HG03442 (cell line): ENCODE data around the gene APLNR.

Experiments used
- ATAC-seq: cut with Tn5 transposase; IDR thresholded peaks from one replicate; pipeline ENCODE4 v1.9.1; 2021; ENCODE audit warnings: mild to moderate bottlenecking, moderate library complexity; ENCODE audit not compliant: unreplicated experiment

The APLNR gene

DNA sequence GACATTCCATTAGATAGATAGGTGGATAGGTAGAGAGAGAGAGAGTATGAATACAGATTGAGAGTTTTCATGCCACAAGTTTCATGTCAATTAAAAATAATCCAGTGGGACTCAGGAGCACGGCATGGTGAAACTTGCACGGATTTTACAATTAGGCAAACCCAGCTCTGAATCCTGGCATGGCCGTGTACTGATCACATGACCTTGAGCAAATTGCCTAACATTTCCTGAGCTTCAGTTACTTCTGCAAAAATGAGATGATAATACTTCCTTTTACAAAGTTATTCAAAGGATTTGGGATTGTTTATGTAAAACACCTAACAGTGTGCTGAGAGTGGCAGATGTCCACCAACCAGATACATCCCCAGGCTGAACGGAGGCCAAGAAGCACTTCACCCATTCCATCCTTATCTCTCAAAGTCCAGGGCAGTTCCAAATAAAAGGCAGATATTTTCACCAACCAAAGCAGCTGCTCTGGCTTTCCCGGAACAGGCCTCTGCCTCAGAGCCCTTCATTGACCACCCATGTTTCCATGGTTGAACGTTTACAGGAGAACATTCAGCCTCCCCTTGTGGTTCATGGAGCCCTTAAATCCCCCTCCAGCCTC is 17.9 kb downstream of the APLNR start:
- ATAC-seq, result no peak

DNA sequence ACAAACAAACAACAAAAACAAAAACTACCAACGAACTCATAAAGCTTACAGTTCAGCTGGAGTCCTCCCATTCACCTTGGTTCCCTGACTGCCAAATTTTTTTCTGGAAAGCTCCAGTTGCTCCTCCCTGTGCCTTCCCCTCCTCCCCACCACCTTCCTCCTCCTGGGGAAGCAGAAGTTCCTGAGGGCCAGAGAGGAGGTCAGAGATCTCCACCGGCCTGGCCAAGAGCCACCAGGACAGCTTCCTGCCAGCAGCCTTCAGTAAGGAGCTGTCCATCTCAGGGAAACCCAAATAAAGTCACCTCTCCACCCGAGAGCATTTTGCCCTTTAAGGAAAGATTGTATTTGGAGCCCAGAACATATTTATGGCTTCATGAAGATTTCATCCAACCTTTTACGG is 20.0 kb downstream of the APLNR start:
- ATAC-seq, result no peak

GRCh38 chr11:57216463-57216862 is 20.6 kb downstream of the APLNR start:
- ATAC-seq, result no peak

GRCh38 chr11:57214494-57214893 is 22.6 kb downstream of the APLNR start:
- no peak for ATAC-seq

GRCh38 chr11:57214098-57214417 is 23.0 kb downstream of the APLNR start:
- no peak for ATAC-seq

GRCh38 chr11:57213342-57214097 is 23.5 kb downstream of the APLNR start:
- ATAC-seq, result no peak

DNA sequence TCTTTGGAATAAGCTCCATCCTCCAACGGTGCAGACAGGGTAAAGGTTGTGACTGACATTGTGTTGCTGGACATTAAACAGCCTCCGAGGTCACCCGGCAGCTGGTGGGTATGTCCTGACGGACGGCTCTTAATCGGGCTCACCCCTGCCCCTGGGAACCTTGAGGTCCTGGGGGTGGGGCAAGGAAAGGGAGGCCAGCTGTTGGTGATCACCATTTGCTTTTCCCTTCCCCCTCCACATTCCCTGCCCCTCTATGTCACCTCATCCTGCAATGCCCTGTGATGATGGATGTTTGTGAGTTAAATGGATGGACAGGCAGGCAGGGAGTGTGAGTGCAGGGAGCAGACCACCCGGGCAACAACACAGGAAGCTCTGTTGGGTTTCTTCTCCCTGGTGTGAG is 26.3 kb downstream of the APLNR start:
- ATAC-seq, result no peak

DNA sequence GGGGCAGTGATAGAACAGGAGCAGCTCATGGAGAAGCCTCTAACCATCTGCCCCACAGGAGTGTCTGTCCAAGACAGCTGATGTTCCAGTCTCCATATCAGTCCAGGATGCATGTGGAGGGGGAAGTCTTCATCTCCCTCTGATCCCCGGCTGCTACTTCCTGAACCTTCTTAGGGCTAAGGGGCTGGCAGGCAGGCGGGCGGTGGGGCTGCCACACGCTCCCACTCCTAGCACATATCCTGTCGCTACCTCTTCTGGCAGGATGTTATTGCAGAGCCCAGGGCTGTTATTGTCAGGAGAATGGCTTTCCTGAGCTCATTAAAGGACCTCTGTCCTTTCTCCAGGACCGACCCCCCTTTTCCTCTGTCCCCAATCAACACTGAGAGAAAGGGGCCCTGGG is 29.9 kb downstream of the APLNR start:
- no peak for ATAC-seq

DNA sequence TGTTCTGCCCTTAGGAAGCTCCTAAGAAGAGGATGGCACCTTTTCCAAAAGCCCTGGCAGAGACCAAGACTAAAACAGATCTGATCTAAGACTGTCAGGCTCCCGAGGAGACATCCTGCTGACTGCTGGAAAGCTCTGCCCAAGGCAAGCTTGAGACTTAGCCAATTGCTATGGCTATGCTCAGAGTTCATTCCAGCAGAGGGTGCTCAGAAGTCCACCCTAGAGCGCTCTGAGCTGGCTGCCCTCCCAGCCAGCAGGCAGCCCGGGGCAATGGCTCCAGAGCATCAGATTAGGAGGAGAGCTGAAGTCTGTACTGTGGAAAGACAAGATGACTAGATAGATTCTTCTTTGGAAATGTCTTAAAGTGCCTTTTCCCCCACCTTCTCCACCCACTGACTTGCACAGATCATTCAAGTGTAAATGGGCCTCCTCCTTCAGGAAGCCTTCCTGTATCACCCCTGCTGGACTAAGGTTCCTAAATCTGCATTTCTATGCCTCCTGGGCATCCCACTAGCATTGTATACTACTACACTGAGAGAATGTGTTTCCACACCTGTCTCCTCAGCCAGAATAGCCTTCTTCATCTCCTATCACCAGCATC is 31.9 kb downstream of the APLNR start:
- no peak for ATAC-seq

DNA sequence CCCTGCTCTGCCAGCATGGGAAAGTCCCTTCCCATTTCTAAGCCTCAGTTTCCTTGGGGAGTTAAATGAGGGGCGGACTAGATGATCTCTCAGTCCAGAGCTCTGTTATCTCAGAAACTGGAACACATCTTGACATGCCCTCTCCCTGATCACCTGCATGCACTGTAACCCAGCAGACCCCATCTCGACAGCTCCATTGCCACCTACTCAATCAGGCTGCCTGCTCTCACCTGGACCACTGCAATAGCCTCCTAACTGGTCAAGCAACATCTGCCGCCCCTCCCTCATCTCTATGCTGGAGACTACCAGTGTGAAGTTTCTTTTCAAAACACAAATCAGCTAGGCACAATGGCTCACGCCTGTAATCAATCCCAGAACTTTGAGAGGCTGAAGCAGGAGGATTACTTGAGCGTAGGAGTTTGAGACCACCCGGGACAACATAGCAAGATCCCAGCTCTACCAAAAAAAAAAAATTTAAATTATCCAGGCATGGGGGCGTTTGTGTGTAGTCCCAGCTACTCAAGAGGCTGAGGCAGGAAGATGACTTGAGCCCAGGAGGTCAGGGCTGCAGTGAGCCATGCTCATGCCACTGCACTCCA is 33.1 kb downstream of the APLNR start:
- ATAC-seq, result no peak

DNA sequence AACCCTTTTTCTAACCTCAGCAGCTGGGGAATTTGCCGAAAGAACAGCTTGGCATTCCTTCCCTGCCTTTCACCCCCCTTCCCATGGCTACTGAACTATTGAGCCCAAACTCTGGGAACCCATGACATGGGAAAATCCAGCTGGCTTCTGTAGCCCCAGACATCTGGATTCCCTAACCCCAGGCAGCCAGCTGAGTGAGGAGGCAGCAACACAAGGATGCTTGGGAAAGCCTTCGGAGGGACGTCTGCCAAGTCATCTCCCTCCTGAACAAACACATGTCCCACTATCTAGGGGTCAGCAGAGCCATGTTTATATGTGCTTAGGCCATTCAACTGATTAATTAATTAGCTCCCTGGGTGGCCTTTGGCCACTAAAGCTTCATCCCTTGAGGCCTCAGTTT is 33.7 kb downstream of the APLNR start:
- no peak for ATAC-seq

DNA sequence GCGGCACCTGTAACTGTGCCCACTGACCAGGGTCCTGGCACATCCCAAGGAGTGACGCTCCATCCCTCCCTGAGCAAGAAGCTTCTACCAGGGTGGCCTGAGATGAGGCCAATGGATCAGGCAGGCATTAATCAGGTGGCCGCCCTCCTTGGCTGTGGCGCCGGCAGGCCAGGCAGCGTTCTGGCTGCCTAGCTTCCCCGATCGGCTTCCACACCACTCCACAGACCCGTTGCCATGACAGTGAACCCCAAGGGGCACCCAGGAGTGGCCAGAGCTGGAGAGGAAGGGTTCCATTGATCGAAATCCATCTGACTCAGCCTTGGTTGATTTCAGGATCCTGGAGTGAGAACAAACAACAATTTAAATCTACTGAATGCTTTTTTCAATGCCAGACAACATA is 34.8 kb downstream of the APLNR start:
- no peak for ATAC-seq

GRCh38 chr11:57200917-57201316 is 36.1 kb downstream of the APLNR start:
- no peak for ATAC-seq

DNA sequence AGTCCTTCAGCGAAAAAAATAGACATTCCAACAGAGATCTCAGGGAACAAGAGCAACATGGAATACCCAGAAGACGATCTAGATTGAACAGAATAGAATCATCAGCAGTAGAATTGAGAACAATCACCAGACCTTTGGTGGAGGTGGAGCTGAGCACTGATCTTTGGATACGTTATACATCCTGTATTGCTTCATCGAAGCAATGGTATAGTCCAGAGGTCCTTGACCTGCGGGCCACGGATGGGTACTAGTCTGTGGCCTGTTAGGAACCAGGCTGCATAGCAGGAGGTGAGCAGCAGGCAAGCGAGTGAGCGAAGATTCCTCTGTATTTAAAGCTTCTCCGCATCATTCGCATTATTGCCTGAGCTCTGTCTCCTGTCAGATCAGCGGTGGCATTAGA is 37.7 kb downstream of the APLNR start:
- no peak for ATAC-seq

- no peak for ATAC-seq
Measured at GRCh38 chr11:57197762-57198161, 39.3 kb downstream of the APLNR start.

DNA sequence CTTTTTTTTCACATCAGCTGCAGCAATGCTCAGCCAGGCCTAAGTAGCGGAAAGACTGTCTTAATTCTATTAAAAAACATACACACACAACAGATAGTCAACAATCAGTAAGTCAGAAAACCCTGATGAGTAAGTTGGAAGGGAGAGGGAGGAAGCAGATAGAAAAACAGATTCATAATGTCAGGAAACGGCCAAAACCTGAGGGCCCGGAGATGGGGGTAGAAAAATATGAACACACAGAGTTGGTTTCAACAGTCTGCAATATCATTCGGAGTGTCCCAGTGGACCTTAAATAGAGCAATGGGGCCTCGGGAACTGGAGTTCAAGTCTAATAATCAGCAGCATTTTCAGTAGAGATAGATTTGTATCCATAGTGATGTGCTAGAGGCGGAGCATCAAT is 40.5 kb downstream of the APLNR start:
- no peak for ATAC-seq

GRCh38 chr11:57192316-57192715 is 44.7 kb downstream of the APLNR start:
- no peak for ATAC-seq

DNA sequence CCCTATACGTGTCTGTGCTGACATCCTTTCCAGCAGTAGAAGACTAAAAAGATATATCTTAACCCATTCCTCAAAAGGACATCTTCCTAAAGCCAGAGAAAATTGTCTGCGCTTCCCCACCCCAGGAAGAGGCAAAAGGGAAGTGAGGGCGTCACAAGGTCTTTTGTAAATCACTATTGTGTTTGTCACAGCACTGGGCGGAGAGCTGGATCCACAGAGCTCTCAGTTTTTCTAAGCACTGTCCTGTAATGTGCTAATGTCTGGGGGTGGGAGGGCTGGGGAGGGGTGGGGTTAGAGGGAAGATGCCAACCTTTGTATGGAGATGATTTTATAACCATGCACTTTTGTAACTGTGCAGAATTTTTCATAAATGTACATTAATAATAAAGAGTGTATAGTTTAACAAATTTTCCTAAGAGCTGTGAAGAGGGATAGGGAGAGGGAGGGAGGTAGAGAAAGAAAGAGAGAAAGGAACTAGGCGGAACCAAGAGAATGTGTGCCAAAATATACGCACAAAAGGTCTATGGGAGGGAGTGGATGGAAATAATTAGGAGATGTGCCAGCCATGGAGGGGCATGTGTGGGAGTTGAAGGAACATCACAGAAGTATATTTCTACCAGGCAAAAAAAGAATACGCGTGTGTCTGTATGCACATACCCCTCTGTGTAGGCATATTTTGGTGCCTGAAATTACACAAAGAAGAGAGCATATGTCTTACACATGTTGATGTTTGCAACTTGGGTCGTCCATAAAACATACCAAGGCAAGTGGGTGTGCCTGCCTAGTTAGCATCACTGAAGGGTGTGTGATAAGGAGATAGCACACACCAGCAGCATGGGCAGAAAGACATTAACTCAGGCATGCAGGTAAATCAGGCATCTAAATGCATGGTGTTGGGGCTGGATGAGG is 45.5 kb downstream of the APLNR start:
- no peak for ATAC-seq

GRCh38 chr11:57190548-57190947 is 46.5 kb downstream of the APLNR start:
- ATAC-seq, result no peak
